GM19372 (cell line): ENCODE measurements around the gene GAS6.

ENCODE experiments used
- ATAC-seq: cut with Tn5 transposase; IDR thresholded peaks from one replicate; pipeline ENCODE4 v1.9.1; 2021; ENCODE audit warnings: mild to moderate bottlenecking, low read depth, moderate library complexity; ENCODE audit not compliant: unreplicated experiment

Gene GAS6

DNA sequence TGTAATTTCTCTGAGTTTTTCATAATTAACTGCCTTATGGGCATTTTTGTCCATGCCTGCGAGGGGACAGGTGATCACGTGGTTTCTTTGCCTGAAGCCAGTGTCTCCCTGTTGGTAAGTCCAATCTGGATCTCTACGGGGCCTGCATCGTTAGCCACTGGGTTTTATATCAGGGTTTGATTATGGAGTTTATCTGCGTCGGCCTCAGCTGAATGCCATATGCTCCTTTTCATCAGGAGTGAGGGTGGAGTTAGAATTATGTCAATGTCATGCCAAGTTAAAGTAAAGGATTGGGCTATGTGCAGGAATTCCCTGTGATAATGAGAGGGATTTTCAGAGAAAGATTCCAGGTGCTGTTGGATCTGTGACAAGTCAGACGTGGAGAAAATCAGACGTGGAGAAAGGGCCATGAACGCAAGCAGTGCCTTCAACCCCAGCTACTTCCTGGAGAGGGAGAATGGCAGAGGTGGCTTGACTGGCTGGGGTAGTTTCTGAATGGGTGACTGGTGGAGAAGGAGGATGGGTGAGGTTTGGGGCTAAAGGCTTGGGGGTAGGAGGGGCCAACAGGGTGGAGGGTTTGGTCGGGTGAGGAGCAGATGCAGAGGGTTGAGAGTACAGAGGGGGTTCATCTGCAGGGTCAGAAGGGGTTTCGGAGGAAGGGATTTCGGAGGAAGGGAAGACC, 80.5 kb downstream of the GAS6 start:
- ATAC-seq: no peak

DNA sequence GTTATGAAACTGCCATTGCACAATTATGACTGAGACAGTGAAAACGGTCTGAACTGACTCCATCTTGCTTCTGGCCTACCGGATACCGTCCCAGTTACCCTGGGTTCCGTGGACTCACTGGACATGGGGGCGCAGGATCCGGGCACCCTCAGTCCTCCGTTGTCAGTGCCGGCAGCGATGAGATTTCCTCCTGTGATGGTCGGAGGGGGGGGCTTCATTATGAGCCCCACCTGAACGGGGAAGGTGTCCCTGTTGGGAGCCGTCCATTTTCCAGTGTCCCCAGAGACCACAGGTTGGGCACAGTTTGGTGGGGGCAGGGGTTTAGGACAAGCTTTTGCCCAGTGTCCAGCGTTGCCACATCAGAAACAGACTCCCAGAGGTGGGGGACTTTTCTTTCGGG, 81.4 kb downstream of the GAS6 start:
- no peak for ATAC-seq

DNA sequence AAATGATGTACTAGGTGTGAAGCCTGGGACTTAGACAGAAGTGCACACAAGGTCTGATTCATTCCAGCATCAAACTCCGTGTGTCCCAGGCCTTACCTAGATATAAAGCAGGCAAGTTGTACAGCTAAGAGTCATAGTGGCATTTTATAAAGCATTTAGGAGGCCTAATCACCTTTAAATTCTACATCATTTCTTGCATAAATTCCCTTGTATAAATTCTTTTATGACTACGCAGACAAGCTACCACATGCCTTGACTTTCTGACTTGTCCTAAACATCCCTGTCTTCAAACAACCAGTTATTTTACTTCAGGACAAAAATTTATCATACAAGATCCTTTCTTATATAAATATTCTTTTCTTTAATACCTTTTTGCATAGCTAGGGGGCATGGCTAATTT, 82.3 kb downstream of the GAS6 start:
- no peak for ATAC-seq

DNA sequence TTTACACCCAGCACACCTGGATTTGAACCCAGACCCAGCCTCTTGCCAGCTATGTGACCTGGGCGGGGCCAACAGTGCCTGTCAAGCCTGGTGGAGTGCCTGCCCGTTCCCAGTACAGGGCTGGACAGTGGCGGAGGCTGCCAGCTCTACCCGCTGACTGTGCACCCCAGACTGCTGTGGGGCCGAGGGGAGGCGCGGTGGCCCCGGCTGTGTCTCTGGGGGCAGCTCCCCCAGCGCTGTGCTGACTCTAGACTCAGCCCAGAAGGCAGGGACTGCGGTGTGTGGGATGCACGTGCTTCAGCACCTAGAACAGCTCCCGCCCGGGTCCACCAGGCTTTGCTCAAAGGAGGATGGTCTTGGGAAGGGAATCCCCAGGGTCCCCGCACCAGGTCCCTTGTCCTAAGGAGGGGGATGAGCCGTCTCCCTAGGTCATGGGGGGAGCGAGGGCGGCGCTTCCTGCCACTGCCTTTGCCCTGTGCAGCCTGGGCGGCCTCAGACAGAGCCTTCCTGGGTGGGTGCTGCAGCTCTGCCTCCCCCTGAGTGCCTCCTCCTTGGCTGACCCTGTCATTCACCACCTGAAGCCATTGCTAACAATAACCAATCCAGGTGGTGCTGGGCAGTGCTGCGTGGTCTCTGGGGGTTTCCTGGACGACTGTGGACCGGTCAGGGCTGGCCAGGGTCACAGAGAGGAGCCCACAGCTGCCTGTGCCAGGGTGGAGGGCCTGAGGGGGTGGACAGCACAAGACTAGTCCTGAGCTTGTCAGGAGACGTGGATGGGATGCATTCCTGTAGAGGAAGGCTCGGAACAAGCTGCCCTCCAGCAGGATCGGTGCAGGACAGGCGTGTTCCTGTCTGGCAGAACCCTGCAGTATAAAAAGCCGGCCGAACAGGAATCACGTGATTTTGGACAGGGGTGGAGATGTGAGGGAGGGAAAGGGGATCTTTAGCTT, 86.3 kb downstream of the GAS6 start:
- ATAC-seq: no peak

DNA sequence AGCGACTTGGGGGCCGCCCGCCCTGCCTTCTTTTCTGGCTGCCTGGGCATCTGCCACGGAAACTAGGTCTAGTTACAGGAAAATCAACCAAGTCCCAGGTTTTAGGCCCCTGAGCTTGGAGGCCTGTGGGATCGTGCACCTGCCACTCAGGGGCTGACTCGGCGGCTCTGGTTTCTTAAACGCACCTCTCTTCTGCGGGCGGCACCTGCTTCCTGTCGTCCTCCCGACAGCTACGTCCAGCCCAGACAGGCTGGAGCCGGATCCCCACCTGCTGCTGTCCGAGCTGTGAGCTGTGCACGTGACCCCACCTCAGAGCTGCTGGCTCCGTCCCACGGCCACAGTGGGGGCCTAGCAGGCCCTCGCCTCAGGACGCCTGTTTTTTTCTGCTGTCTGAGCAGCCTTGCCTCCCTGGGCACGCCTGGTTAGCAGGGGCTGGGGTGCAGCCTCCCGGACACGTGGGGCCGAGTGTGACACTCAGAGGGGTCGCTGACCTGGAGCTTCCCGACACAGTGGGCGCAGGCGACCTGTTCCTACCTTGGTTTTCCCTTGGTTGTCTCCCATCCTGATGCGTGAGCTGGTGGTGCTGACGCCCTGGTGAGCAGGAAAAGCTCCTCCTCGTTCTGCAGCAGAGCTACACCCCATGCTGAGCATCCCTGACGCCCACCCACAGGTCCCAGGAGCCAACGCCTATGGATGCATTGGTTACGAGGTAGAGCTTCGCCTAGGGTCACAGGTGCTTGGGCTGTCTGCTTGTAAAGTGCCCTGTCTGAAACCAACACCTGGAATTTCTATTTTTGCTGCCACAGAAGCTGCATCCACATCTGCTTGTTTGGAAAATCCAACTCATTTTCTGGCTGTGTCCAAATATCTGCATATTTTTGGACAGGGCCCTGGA, 87.4 kb downstream of the GAS6 start:
- no peak for ATAC-seq

DNA sequence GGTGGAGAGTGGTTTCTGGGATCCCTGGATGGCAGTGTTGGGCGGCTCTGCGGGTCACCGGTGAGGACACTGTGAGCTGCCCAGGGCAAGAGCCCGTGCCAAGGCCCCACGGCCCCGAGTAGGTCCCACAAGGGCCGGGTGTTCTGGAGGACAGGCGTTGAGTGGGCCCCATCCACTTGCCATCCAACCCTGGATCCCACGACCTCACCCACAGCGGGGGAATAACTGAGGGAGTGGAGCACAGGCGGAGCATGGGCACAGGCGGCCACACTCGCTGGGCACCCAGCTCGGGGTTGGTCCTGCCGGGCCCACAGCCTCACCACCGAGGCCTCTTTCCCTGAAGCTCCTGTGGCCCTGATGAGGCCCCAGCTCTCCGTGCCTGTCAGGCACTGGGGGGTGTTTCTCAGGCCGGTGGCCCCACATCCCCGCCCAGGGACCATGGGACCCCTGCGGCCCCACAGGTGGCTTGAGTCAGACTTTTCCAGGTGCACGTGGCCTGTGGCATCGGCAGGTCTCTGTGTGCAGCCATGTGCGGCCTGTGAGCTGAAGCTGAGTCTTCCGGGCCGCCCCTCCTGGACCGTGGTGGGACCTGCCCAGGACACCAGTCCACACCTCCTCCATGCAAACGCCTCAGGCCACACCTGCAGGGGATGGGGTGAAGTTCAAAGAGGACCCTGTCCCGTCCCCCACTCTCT, 88.3 kb downstream of the GAS6 start:
- ATAC-seq: no peak

DNA sequence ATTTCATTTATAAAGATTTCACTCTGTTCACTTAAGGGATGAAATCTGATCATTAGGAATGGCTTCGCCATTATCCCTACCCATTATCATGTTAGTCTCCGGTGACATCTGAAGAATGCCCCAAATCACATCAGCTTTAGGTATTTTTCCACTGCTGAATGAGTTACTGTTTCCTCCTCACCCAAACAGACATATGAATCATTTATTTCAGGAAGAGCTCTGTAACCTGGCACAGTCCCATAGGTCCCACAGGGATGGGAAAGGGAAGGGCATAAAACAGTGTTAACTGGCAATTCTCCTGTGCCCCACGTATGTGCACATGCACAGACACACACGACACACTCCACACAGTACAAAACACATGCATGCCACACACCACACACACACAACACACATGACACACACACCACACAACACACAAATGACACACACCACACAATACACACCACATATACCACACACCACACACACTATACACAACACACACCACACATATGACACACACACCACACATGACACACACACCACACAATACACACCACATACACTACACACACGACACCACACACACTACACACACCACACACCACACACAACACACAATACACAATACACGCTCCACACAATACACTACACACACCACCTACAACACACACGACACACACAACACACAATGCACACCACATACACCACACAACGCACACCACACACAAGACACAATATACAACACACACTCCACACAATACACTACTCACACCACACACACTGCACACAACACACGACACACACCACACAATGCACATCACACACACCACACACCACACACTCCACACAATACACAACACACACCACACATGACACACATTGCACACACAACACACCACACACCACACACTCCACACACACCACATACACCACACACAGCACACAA, 89.4 kb downstream of the GAS6 start:
- ATAC-seq: no peak

DNA sequence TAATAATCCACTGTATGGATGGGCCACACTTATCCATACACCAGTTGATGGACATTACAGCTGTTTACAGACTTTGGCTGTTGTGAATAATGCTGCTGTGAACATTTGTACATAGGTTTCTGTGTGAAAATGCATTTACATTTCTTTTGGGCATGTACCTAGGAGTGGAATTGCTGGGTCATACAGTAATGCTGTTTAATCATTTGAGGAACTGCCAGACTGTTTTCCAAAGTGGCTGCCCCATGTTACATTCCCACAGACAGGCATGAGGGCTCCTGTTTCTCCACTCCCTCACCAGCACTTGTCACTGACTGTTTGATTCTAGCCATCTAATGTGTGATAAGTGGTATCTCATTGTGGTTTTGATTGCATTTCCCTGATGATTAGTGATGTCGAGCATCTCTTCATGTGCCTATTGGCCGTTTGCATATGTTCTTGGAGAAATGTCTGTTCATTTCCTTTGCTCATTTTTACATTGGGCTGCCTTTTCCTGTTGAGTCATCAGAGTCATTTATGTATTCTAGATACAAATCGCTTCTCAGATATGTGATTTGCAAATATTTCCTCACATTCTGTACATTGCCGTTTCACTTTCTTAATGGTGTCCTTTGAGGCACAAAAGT, 92.1 kb downstream of the GAS6 start:
- ATAC-seq: no peak

DNA sequence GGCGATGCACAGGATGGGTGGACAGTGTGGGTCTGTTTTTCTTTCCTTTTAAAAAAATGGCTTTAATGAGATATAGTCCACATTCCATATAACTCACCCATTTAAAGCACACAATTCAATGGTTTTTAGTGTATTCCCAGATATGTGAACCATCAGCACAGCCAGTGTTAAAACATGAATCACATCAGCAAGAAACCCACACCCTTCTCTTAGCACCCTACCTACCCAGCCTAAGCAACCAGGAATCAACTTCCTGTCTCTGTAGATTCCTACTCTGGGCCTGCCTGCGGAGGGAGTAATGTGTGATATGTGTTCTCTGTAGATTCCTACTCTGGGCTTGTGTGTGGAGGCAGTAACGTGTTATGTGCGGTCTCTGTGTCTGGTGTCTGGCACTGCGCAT, 92.9 kb downstream of the GAS6 start:
- no peak for ATAC-seq
